NCI-H1092 (cell line): Measurements from ENCODE around the gene ARSJ.

Experiments used
- DNase-seq: peaks from one replicate; lab custom pipeline; 2025; lab: John Stamatoyannopoulos, UW

The ARSJ gene

GRCh38 chr4:113987382-113987941 lies 8.0 kb upstream of the ARSJ start:
- DNase-seq = no peak

- DNase-seq = no peak
Measured at GRCh38 chr4:113982181-113982580, 2.7 kb upstream of the ARSJ start.

- no peak for DNase-seq
Measured at GRCh38 chr4:113981591-113981990, 2.1 kb upstream of the ARSJ start.

- no peak for DNase-seq
Measured at GRCh38 chr4:113979905-113980615, 613 bp upstream of the ARSJ start.

GRCh38 chr4:113978561-113979147 lies 793 bp downstream of the ARSJ start:
- no peak for DNase-seq

GRCh38 chr4:113978105-113978504 lies 1.3 kb downstream of the ARSJ start:
- no peak for DNase-seq

GRCh38 chr4:113977526-113977855 lies 2.0 kb downstream of the ARSJ start:
- no peak for DNase-seq

- DNase-seq = no peak
Measured at GRCh38 chr4:113976741-113977525, 2.5 kb downstream of the ARSJ start.

- DNase-seq = no peak
Measured at GRCh38 chr4:113975578-113975977, 3.9 kb downstream of the ARSJ start.

- DNase-seq = no peak
Measured at GRCh38 chr4:113974467-113974866, 5.0 kb downstream of the ARSJ start.

GRCh38 chr4:113973345-113973744 lies 6.1 kb downstream of the ARSJ start:
- no peak for DNase-seq

- no peak for DNase-seq
Measured at GRCh38 chr4:113972781-113973180, 6.7 kb downstream of the ARSJ start.

GRCh38 chr4:113971706-113972360 lies 7.6 kb downstream of the ARSJ start:
- no peak for DNase-seq

- DNase-seq = no peak
Measured at GRCh38 chr4:113969709-113970334, 9.6 kb downstream of the ARSJ start.

GRCh38 chr4:113968473-113968872 lies 11.0 kb downstream of the ARSJ start:
- DNase-seq = no peak

- no peak for DNase-seq
Measured at GRCh38 chr4:113967687-113968086, 11.8 kb downstream of the ARSJ start.

GRCh38 chr4:113962719-113963265 lies 16.7 kb downstream of the ARSJ start:
- DNase-seq = no peak

- no peak for DNase-seq
Measured at GRCh38 chr4:113962016-113962347, 17.5 kb downstream of the ARSJ start.

- no peak for DNase-seq
Measured at GRCh38 chr4:113960684-113961321, 18.6 kb downstream of the ARSJ start.

- DNase-seq = no peak
Measured at GRCh38 chr4:113959539-113959937, 19.9 kb downstream of the ARSJ start.
